Stimulated activated naive CD4-positive, alpha-beta T cell treated with Interleukin-2 at 50 U/mL for 16 hours (primary cell): ENCODE results near the gene ZNF236.
"Not testable (repeated sequence)": the region's sequence is repeated elsewhere in the genome, so short reads cannot be mapped to it uniquely, and the experiment has no call there.

ENCODE experiments used
- DNase-seq: peaks from one replicate; lab custom pipeline; 2025; lab: John Stamatoyannopoulos, UW

ZNF236 gene

DNA sequence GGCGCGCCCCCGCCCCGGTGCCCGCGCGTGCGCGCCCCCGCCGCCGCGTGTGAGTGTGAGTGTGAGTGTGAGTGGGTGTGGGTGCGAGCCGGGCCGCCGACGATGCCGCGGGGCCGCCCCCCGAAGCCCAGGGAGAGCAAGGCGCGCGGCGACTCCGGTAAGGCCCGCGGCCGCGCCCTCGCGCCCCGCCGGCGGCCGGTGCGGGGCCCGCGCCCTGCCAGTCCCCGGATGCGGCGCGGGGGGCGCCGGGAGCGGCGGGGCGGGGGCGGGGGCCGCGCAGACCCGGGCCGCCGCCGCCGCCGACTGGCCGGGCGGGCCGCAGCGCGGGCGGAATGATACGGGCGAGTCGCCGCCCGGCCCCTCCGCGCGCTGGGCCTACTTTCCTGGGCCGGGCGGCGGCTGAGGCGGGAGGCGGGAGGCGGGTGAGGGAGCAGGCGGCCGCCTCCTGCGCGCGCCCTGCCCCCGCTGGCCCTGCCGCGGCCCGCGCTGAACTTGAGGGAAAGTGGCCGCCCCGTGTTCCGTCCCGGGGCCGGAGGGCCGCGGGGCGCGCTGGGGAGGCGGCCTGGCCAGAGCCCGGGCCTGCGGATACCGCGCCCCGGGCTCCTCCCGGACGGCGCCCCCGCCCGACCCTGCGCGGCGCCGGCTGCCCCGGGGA lies at the start of gene ZNF236:
ZNF236 (plus strand) TSS at position 52 of the 655 bp plus-strand sequence; CDS start at position 103, 51 bp downstream.
- DNase-seq: peak; percentile 67

DNA sequence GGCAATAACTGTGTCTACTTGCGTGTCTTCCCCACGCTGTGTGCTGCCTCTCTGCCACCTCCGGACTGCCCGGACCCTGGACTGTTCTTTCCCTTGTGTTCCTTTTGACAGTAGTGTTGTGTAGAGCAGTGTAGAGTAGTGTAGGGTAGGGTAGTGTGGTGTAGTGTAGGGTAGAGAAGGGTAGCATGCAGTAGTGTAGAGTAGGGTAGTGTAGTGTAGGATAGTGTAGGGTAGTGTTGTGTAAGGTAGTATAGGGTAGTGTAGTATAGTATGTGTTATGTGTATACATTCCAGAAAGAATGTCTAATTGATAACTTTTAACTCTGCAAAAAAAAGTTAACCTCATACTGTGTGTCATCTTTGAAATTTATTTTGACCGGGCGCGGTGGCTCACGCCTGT lies 49.7 kb upstream of the ZNF236 start:
- DNase-seq: no peak

DNA sequence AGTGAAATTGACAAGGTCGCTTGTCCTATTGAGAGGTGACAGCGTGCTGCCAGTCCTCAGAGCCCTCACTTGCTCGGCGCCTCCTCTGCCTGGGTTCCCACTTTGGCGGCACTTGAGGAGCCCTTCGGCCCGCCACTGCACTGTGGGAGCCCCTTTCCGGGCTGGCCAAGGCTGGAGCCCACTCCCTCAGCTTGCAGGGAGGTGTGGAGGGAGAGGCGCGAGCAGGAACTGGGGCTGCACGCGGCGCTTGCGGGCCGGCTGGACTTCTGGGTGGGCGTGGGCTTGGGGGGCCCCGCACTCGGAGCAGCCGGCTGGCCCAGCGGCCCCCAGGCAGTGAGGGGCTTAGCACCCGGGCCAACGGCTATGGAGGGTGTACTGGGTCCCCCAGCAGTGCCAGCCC lies 45.3 kb upstream of the ZNF236 start:
- not testable (repeated sequence) for DNase-seq

DNA sequence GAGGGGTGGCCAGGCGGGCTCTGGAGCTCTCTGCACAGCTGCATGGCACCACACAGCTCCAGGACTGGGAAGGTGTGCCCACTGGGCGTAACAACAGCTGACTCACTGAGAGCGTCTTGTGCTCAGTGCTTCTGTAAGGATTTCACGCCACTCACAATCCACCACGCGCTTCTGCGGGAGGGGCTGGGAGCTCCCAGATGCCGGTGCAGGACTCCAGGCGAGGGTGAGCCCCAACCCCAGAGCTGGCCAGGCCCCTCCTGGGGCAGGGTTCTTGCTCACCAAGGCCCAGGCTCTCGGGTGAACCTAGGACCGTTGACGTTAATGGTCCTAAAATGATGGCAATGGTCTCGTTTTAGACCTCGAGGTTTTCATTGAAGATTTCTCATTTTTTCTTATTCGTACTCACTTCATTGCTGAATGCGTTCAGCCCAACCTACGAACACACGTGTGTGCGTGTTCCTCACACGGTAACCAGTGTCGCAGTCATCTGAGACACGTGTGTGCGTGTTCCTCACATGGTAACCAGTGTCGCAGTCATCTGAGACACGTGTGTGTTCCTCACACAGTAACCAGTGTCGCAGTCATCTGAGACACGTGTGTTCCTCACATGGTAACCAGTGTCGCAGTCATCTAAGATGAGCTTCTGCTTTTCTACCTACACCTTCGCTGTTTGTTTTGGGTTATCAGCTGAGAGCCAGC lies 38.4 kb upstream of the ZNF236 start:
- DNase-seq: no peak

DNA sequence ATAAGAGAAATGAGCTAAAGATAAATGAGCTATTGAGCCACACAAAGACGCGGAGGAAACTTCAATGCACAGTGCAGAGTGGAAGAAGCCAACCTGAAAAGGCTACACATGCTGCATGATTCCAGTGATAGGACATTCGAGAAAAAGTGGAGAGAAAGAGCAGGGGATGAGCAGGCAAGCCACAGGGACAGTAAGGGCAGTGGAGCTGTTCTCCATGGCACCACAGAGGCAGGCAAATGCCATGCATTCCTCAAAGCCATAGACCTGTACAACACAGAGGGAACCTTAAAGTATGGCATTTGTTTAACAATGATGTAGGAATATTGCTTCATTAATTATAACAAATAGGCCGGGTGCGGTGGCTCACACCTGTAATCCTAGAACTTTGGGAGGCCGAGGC lies 36.5 kb upstream of the ZNF236 start:
- DNase-seq: no peak

DNA sequence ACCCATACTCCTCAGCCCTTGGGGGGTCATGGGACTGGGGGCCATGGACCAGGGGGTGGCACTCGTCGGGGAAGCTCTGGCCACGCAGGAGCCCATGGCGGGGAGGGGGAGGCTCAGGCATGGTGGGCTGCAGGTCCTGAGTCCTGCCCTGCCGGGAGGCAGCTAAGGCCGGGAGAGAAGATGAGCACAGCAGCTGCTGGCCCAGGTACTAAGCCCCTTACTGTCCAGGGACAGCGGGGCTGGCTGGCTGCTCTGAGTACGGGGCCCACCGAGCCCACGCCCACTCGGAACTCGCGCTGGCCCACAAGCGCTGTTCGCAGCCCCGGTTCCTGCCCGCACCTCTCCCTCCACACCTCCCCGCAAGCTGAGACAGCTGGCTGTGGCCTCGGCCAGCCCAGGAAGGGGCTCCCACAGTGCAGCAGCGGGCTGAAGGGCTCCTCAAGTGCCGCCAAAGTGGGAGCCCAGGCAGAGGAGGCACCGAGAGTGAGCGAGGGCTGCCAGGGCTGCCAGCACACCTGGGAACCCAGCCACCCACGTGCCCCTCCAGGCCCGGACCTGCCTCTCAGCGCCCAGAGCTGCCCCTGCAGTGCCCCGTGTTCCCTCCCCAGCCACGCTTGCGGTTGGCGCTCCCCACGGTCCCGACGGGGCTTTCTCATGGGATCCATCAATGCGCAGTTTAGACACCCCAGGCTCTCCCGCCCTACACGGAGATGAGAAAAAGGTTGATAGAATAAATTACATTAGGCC lies 33.6 kb upstream of the ZNF236 start:
- no peak for DNase-seq

DNA sequence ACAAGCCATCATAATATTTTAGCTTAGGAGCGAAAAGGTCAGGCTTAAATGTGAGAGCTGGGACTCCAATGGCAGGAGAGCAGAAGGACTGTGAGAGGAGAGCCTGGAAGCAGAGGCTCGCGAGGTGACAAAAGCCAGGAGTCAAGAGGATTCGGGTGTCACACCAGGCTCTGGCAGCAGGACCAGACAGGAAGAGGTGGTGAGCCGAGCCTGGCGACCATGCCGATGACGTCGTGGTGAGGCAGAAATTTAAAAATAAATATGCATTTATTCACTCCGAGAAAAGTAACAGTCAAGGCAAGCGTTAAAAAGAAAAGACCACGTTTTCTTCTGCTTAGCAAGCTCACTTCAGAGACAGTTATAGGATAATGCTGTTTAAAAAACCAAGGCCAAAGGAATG lies 31.3 kb upstream of the ZNF236 start:
- no peak for DNase-seq

DNA sequence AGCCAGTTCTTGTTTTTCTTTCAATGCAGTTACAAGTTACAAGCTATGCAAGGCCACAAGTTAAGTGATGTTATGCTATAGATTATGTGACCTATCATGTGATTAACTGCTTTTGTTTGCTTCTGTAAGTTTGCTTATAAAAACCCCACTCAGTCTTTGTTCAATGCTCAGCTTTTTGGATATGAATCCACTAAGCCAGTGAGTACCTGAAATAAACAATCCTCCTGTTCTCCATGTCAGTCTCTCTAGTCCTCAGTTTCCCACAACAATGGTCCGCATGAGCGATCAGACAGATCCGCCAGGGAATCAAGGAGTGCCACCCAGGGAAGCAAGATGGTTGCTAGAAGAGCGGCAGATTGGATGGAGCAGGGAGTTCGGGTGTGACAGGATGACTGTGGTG lies 30.7 kb upstream of the ZNF236 start:
- no peak for DNase-seq

DNA sequence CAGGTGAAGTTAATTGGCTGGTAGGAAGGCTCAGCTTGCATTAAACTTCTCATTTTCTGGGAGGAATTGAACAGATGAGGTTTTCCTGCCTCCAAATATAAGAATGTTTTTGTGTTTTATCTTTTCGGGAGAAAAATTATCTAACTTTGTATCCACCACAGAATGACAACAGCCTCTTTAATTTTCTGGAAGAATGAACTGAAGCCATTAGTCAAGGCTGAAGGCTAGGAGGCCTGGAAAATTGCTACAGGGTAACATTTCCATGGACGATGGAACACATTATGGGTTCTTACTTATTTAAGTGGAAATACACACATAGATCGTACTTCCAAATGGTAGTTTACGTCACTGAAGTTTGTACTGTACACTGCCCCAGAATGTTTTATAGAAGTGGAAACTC lies 28.0 kb upstream of the ZNF236 start:
- DNase-seq: no peak

DNA sequence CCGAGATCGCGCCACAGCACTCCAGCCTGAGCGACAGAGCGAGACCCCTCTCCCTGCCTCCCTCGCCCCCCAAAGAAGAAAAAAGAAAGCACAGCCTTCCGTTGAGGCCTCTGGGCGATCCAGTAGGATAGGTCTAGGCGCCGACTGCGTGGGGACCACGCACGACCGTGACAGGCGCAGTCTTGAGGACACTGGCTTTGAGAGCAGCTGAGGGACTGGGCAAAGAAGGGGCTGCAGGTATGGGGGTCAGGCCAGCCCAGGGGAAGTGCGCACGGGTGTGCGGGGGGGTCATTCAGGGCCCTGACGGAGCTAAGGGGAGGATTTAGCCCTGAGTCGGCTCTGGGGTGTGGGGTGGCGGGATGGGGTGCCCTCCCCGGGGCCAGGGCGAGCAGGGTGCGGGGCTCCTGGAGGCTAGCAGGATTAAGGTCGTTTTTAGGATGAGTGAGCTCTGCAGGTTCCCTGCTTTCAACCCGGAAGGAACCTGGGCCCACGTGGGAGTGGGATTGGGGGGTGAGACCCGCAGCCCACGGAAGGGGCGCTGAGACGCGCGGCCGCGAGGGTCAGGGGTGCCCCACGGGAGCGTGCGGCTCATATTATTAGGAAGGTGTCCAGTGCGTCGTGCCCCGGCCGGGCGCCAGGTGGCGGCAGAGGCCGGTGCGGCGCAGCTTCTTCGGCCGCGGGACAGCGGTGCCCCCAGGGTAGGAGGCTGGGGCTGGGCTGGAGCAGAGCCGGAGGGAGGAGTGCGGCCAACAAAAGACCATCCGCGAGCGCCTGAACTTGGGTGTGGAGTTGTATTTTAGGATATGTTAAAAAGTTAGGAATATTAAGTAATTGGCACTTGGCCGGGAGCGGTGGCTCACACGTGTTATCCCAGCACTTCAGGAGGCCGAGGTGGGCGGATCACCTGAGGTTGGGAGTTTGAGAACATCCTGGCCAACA lies 20.5 kb upstream of the ZNF236 start:
- peak; percentile 10 for DNase-seq

DNA sequence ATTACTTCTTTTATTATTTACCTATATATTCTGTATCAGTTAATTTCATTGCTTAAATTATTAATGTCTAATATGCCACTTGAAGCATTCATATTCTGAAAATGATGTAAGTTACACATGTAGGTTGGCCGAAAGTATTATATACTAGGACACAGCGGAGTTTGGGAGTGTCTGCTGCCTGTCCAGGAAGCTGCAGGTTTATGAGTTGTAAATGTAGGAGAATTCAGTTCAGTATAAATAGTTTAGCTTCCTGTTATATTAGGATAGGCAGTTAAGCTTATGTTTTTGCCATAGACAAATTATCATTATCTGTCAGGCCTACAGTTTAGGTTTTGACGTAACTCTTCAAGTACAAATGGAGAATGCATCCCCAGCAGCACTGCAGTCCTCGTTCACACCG lies 18.9 kb upstream of the ZNF236 start:
- no peak for DNase-seq

DNA sequence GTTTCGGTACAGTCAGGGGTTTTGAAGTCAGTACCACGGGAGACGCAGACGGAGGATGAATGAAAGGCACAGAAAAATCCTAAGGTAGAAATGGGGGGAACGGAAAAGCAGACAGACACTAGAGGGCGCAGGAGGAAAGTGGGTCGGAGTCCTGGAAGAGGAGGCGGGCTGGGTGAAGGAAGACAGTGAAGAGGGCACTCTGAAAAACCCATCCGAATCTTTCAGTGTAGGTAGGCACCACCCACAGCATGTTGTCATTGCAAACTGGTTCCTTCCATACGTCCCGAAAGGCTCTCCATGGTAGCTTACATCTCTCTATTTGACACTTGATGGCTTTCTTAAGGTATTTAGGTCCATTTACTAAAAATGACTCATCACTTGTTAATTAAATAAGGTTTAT lies 18.5 kb upstream of the ZNF236 start:
- DNase-seq: peak; percentile 63

DNA sequence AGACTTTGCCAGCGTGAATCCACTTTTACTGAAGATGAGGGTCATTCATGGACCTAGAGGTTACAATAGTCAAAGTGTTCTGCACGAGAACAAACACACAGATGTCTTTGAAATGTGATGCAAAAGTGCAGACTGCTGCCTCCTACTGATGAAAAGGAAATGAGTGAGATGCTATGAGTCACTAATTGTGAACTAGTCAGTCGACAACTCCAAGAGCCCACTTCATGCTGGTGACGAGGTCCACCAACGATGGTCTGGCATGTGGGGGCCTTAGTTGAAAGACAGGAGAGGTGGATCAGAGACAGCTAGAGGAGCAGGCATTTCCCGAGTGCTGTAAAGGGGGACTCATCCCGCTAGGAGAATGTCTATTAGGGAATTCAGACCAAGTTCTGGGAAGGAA lies 17.1 kb upstream of the ZNF236 start:
- DNase-seq: no peak

DNA sequence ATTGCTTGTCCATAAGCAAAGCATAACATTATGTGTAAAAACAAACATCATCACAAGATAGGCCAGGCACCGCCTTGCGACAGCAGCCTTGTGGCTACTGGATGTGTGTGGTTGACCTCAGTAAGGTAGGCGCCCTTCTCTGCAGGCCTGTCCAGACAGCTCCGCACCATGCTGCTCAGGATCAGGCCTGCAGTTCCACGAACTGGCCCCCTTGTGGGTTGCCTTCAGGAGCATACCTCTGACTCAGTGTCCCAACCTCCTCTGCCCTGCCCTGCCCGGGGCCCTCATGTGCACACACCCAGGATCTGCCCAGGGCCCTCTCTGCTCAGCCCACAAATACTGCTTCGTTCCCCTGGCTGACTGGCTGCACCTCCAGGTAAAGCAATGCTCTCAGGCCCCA lies 16.1 kb upstream of the ZNF236 start:
- no peak for DNase-seq

DNA sequence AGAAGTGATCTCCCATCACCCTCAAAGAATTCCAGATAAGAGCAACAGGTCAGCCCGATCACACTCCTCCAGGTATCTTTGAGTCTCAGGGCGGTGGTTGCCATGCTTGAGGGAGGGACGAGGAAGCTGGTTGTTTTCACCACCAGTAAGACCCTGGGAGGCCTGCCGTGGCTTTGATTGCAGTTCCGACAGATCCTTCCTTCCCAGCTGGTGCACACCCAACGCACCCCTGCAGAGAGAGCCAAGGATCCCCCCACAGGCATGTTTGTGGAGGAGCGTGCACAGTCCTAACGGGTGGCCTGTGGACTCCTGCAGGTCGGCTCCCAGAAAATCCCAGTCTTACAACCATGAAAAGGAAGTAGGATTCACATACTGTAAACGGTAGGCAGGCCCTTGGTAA lies 13.8 kb upstream of the ZNF236 start:
- DNase-seq: no peak

DNA sequence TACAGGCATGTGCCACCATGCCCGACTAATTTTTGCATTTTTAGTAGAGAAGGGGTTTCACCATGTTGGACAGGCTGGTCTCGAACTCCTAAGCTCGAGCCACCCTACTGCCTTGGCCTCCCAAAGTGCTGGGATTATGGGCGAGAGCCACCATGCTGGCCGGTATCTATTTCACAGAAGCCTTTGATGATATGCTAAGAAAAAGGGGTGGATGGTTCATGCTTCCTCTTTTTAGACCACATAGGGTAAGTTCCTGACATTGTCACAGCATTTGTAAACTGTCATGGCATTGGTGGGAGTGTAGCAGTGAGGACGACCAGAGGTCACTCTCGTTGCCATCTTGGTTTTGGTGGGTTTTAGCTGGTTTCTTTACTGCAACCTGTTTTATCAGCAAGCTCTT lies 10.8 kb upstream of the ZNF236 start:
- DNase-seq: not testable (repeated sequence)

DNA sequence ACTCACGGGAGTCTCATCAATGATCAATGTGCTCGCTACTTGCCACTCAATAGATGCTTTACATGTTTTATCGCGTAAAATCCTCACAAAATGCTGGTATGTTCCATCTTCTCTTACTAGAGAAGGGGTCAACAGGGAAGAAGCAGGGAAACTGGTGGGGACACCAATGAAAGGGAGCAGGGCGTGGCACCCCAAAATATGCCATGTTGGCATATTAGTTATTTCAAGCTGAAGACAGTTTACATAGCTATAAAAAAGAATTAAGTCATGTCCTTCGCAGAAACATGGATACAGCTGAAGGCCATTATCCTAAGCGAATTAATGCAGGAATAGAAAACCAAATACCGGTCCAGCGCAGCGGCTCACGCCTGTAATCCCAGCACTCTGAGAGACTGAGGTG lies 8.1 kb upstream of the ZNF236 start:
- no peak for DNase-seq

DNA sequence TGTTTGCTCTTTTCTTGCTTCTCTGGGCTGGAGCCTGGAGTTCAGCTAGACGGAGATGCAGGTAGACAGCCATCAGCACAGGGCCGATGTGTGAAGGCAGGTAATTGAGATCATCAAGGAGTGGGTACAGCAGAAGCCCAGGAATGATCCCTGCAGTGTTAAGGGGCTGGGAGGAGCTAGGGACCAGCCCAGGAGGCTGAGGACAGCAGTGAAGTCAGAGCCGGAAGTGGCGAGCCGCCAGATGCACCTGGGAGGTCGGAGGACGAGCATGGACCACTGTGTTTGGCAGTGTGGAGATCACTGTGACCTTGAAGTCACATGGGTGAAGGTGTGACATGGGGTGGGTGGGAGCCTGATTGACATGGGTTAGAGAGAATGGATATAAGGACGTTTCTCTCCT lies 6.2 kb upstream of the ZNF236 start:
- DNase-seq: no peak

DNA sequence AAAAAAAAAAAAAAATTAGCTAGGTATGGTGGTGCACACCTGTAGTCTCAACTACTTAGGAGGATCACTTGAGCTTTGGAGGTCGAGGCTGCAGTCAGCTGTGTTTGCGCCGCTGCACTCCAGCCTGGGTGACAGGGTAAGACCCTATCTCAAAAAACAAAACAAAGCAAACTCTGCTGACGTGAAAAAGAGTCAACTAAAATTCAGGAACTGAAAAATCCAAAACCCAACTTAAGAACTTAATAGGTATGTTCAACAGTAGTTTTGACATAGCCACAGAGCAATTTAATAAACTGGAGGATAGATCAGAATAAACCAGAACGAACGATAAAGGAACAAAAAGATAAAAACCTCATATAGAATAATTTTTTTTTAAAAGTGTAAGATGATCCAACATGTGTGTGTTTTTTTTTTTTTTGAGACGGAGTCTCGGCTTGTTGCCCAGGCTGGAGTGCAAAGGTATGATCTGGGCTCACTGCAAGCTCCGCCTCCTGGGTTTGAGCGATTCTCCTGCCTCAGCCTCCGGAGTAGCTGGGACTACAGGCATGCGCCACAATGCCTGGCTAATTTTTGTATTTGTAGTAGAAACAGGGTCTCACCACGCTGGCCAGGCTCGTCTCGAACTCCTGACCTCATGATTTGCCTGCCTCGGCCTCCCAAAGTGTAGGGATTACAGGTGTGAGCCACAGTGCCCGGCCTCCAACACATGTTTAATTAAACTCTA lies 4.3 kb upstream of the ZNF236 start:
- no peak for DNase-seq

DNA sequence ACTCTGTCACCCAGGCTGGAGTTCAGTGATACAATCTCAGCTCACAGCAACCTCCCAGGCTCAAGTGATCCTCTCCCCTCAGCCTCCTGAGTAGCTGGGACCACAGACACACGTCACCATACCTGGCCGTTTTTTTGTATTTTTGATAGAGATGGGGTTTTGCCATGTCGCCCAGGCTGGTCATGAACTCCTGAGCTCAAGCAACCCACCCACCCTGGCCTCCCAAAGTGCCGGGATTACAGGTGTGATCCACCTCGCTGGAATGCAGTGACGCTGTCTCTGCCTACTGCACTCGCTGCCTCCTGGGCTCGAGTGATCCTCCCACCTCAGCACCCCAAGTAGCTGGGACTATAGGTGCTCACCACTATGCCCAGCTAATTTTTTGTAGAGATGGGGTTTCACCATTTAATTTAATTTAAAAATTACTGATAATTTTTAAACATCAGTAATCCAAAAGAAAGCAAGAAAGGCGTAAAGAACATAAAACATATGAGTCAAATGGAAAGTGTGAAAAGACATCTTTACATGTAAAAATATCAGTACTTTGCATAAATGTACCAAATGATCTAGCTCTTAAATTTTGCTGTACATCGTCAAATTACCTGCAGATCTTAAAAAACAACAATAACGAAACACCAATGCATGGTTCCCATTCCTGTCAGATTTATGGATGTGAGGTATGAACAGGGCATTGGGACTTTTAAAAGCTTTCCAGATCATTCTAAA lies 2.8 kb upstream of the ZNF236 start:
- no peak for DNase-seq

DNA sequence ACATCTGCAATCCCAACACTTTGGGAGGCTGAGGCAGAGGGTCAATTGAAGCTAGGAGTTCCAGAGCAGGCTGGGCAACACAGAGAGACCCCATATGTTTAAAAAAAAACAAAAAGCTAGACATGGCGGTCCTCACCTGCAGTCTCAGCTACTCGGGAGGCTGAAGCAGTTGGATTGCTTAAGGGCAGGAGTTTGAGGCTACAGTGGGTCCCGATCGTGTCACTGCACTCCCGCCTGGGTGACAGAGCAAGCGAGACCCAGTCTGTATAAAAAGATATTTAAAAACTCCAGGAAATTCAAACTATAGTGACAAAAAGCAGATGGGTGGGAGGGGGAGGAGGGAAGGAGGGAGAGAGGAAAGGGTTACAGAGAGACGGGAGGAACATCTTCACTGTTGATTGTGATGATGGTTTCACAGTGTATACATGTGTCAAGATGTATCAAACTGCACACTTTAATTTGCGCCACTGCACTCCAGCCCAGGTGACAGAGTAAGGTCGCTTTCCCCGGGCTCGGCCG lies 942 bp upstream of the ZNF236 start:
- DNase-seq: no peak
